Urinary bladder (tissue), 4 donors: ENCODE data around the gene HSPH1. TPM values are rescaled to one million over a fixed set of nuclear protein-coding genes. Genes with fewer than 3 reads are reported as not detected.
A peak's percentile ranks its signal among the peaks of the same experiment; 100 is the strongest.

ENCODE experiments used
- DNase-seq: peaks from one replicate; pipeline ENCODE4 v3.0.0-alpha.2; 2015; ENCODE audit errors: extremely low spot score
- H3K27ac ChIP-seq: one replicate; pipeline ENCODE4 v1.5.1; 2013; ENCODE audit warnings: low read depth, mild to moderate bottlenecking, moderate library complexity
- H3K36me3 ChIP-seq: one replicate; pipeline ENCODE4 v1.6.1; 2013; ENCODE audit warnings: mild to moderate bottlenecking, moderate library complexity; ENCODE audit not compliant: insufficient read depth
- H3K4me1 ChIP-seq: one replicate; pipeline ENCODE4 v1.6.1; 2013; ENCODE audit warnings: mild to moderate bottlenecking, moderate library complexity; ENCODE audit not compliant: insufficient read depth
- H3K4me3 ChIP-seq: one replicate; pipeline ENCODE4 v1.5.1; 2013; ENCODE audit warnings: low read depth, low read length
- WGBS: extraction: QIAGEN DNeasy Blood & Tissue Kit; methylation state at CpG from one replicate; pipeline ENCODE4 v1.1.7; 2013; 5-methylcytosine and 5-hydroxymethylcytosine counted together
- polyA plus RNA-seq: library from polyadenylated mRNA; stranded (reverse); fragments of 200-250 nt; gene quantifications from one replicate; pipeline ENCODE4 v1.2.3, GENCODE V29; 2013
- total RNA-seq: library from RNA; depleted of rRNA; stranded (reverse); fragments of >200 nt; gene quantifications from one replicate; pipeline ENCODE4 v1.2.3, GENCODE V29; 2014
- donor health status: healthy with polysubstance abuse.
- donor health status: healthy.

Gene HSPH1
- total RNA-seq (50.8 TPM), polyA plus RNA-seq (26.0 TPM)

GRCh38 chr13:31161557-31162150 is at the start of gene HSPH1:
TSS of gene HSPH1 (minus strand) at chr13:31161904. CDS start at chr13:31161582, 322 bp downstream.
- no peaks in the 10 kb centered on the region for H3K4me1 ChIP-seq
- DNase-seq = peak; percentile 94
- peak within 1 kb of the TSS; percentile 83 for H3K4me3 ChIP-seq
- H3K36me3 ChIP-seq = no peaks in the 10 kb centered on the region
- peak within 1 kb of the TSS; percentile 26 for H3K27ac ChIP-seq
- under 1% methylated on average over 54 of the region's 54 CpGs for whole genome bisulfite sequencing

- H3K4me3 ChIP-seq = no peak overlapping the region
- H3K27ac ChIP-seq = no peak overlapping the region
- H3K4me1 ChIP-seq = no peaks in the 10 kb centered on the region
- DNase-seq = no peak
- 20% methylated on average over 4 of the region's 4 CpGs for WGBS
- no peaks in the 10 kb centered on the region for H3K36me3 ChIP-seq
Observed at GRCh38 chr13:31209841-31210210, 48.1 kb upstream of the HSPH1 start.

- no peak for DNase-seq
- H3K27ac ChIP-seq = no peak overlapping the region
- WGBS = 24% methylated on average over 8 of the region's 8 CpGs
- no peaks in the 10 kb centered on the region for H3K4me1 ChIP-seq
- H3K36me3 ChIP-seq = no peaks in the 10 kb centered on the region
- no peak overlapping the region for H3K4me3 ChIP-seq
Observed at GRCh38 chr13:31209172-31209840, 47.6 kb upstream of the HSPH1 start.

- no peak overlapping the region for H3K4me3 ChIP-seq
- H3K4me1 ChIP-seq = no peaks in the 10 kb centered on the region
- WGBS = 66% methylated on average over 12 of the region's 12 CpGs
- DNase-seq = no peak
- no peaks in the 10 kb centered on the region for H3K36me3 ChIP-seq
- no peak overlapping the region for H3K27ac ChIP-seq
Observed at GRCh38 chr13:31208559-31209122, 46.9 kb upstream of the HSPH1 start.

GRCh38 chr13:31207661-31208552 is 46.2 kb upstream of the HSPH1 start:
- no peak for DNase-seq
- Histone ChIP-seq H3K27ac (no peak overlapping the region), H3K4me1 (no peaks in the 10 kb centered on the region), H3K4me3 (no peak overlapping the region), H3K36me3 (no peaks in the 10 kb centered on the region)
- 40% methylated on average over 15 of the region's 15 CpGs for WGBS

- Histone ChIP-seq H3K4me1 (no peaks in the 10 kb centered on the region), H3K36me3 (no peaks in the 10 kb centered on the region), H3K4me3 (no peak overlapping the region), H3K27ac (no peak overlapping the region)
- WGBS = 89% methylated on average over 1 of the region's 1 CpG
- no peak for DNase-seq
Observed at GRCh38 chr13:31204592-31204991, 42.9 kb upstream of the HSPH1 start.

- no peak for DNase-seq
- Histone ChIP-seq H3K36me3 (no peaks in the 10 kb centered on the region), H3K27ac (no peak overlapping the region), H3K4me3 (peak overlapping the region; percentile 86), H3K4me1 (no peaks in the 10 kb centered on the region)
- WGBS = 49% methylated on average over 7 of the region's 7 CpGs
Observed at GRCh38 chr13:31201341-31202031, 39.8 kb upstream of the HSPH1 start.

GRCh38 chr13:31200637-31200971 is 38.9 kb upstream of the HSPH1 start:
- no peaks in the 10 kb centered on the region for H3K36me3 ChIP-seq
- WGBS = under 1% methylated on average over 34 of the region's 34 CpGs
- no peak for DNase-seq
- H3K4me1 ChIP-seq = no peaks in the 10 kb centered on the region
- H3K4me3 ChIP-seq = peak overlapping the region; percentile 86
- peak overlapping the region; percentile 99 for H3K27ac ChIP-seq

GRCh38 chr13:31199849-31200636 is 38.3 kb upstream of the HSPH1 start, which contains the start of gene B3GLCT:
TSS of gene B3GLCT (plus strand) at chr13:31199975. CDS start at chr13:31200085, 110 bp downstream.
- Histone ChIP-seq H3K4me3 (peak within 1 kb of the TSS; percentile 86), H3K4me1 (no peaks in the 10 kb centered on the region), H3K36me3 (no peaks in the 10 kb centered on the region), H3K27ac (peak within 1 kb of the TSS; percentile 99)
- no peak for DNase-seq
- under 1% methylated on average over 122 of the region's 126 CpGs for WGBS

- 12% methylated on average over 15 of the region's 15 CpGs for WGBS
- no peak for DNase-seq
- Histone ChIP-seq H3K4me3 (peak overlapping the region; percentile 86), H3K4me1 (no peaks in the 10 kb centered on the region), H3K27ac (peak overlapping the region; percentile 99), H3K36me3 (no peaks in the 10 kb centered on the region)
Observed at GRCh38 chr13:31199527-31199848, 37.8 kb upstream of the HSPH1 start.

GRCh38 chr13:31198519-31198918 is 36.8 kb upstream of the HSPH1 start:
- WGBS = 88% methylated on average over 3 of the region's 3 CpGs
- H3K27ac ChIP-seq = no peak overlapping the region
- H3K36me3 ChIP-seq = no peaks in the 10 kb centered on the region
- no peak overlapping the region for H3K4me3 ChIP-seq
- DNase-seq = no peak
- H3K4me1 ChIP-seq = no peaks in the 10 kb centered on the region

GRCh38 chr13:31196992-31197391 is 35.3 kb upstream of the HSPH1 start:
- H3K36me3 ChIP-seq = no peaks in the 10 kb centered on the region
- 91% methylated on average over 6 of the region's 6 CpGs for WGBS
- DNase-seq = no peak
- no peak overlapping the region for H3K27ac ChIP-seq
- no peaks in the 10 kb centered on the region for H3K4me1 ChIP-seq
- no peak overlapping the region for H3K4me3 ChIP-seq

GRCh38 chr13:31195616-31196015 is 33.9 kb upstream of the HSPH1 start:
- Histone ChIP-seq H3K27ac (no peak overlapping the region), H3K4me3 (no peak overlapping the region), H3K36me3 (no peaks in the 10 kb centered on the region), H3K4me1 (no peaks in the 10 kb centered on the region)
- WGBS = 94% methylated on average over 4 of the region's 4 CpGs
- DNase-seq = no peak
